ENCODE data around the gene LMOD3.

- TF ChIP-seq POLR2A (IDR thresholded peaks at IDR 0.05; ENCODE audit: low read length) (no peak), MYC (IDR thresholded peaks at IDR 0.05; ENCODE audit: borderline replicate concordance, low read length) (no peak), POLR2AphosphoS2 (conservative IDR thresholded peaks at IDR 0.05; ENCODE audit: low read length) (no peak), CTCF (IDR thresholded peaks at IDR 0.05) (no peak), MAX (IDR thresholded peaks at IDR 0.05) (no peak), HMGXB4 (CRISPR knock-in tag; IDR thresholded peaks at IDR 0.05; ENCODE audit: borderline replicate concordance) (no peak), SMC3 (IDR thresholded peaks at IDR 0.05) (no peak), JUN (IDR thresholded peaks at IDR 0.05) (no peak), REST (IDR thresholded peaks at IDR 0.05) (no peak), CEBPB (IDR thresholded peaks at IDR 0.05) (no peak), RFX5 (IDR thresholded peaks at IDR 0.05) (no peak), RAD21 (conservative IDR thresholded peaks at IDR 0.05 in 1 of 2, IDR thresholded peaks at IDR 0.05 in 1 of 2) (no peak), CBX2 (IDR thresholded peaks at IDR 0.05; ENCODE audit: borderline replicate concordance, low read depth) (no peak)
Observed at GRCh38 chr3:69115731-69116130, 6.7 kb downstream of the LMOD3 start.
